ENCODE data around the gene CBFA2T3. TPM values are rescaled to one million over a fixed set of nuclear protein-coding genes. Genes with fewer than 3 reads are reported as not detected.

CBFA2T3 gene
- total RNA-seq, 1 experiment from 2014 or later, result 2.9 TPM

DNA sequence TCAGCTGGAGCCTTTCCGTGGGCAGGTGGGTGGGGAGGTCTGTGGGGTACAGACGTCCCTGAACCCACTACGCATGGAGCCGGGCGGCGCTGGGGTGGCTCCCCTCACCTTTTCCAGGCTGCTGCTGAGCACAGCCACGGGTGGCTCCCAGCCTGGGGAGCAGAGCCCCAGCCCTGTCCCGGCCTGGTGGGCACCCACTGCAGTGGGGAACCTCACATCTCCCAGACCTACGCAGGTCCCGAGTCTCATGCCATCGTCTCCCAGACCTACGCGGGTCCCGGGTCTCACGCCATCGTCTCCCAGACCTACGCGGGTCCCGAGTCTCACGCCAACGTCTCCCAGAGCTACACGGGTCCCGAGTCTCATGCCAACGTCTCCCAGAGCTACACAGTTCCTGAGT is 148.3 kb downstream of the CBFA2T3 start:
- H3K4me1 ChIP-seq (ENCODE audit: insufficient read depth, low read length), result no peaks in the 10 kb centered on the region
- Mint-ChIP-seq H3K27me3 (ENCODE audit: low read depth) (no peaks in the 10 kb centered on the region), H3K9me3 (no peaks in the 10 kb centered on the region), H3K4me1 (no peaks in the 10 kb centered on the region), H3K4me3 (no peak overlapping the region), H3K36me3 (ENCODE audit: insufficient read depth in 1 of 3, low read depth in 3 of 3) (no peaks in the 10 kb centered on the region; a peak in 1 of 7 replicates), H3K27ac (no peak overlapping the region)
- no peak overlapping the region for H2AK5ac ChIP-seq (ENCODE audit: insufficient read length, low read length)
- no peaks in the 10 kb centered on the region for H3K27me3 ChIP-seq (ENCODE audit: insufficient read depth, low read length)
- H4K91ac ChIP-seq (ENCODE audit: insufficient read length, low read depth, low read length), result no peak overlapping the region
- no peak overlapping the region for H4K8ac ChIP-seq (replicated peaks; ENCODE audit: insufficient read length, low read depth, low read length)
- H3K23me2 ChIP-seq (ENCODE audit: insufficient read length, low read depth, low read length, poor library complexity, severe bottlenecking), result no peaks in the 10 kb centered on the region
- no peak overlapping the region for H3K18ac ChIP-seq (ENCODE audit: insufficient read length, low read depth, low read length)
- H2AFZ ChIP-seq (ENCODE audit: low read length), result no peak overlapping the region
- no peak overlapping the region for H2BK5ac ChIP-seq (ENCODE audit: insufficient read length, low read length)
- H3T11ph ChIP-seq (ENCODE audit: low read length), result no peak overlapping the region
- H3K79me1 ChIP-seq (ENCODE audit: insufficient read depth, low read depth, low read length, poor library complexity, severe bottlenecking), result no peaks in the 10 kb centered on the region
- no peak overlapping the region for H3K27ac ChIP-seq (ENCODE audit: insufficient read length, low read depth, low read length)
- H3K56ac ChIP-seq (ENCODE audit: insufficient read length, low read depth, low read length), result no peak overlapping the region
- no peak overlapping the region for H3K23ac ChIP-seq (ENCODE audit: insufficient read length, low read depth, low read length)
- TF ChIP-seq, protein P1, sequence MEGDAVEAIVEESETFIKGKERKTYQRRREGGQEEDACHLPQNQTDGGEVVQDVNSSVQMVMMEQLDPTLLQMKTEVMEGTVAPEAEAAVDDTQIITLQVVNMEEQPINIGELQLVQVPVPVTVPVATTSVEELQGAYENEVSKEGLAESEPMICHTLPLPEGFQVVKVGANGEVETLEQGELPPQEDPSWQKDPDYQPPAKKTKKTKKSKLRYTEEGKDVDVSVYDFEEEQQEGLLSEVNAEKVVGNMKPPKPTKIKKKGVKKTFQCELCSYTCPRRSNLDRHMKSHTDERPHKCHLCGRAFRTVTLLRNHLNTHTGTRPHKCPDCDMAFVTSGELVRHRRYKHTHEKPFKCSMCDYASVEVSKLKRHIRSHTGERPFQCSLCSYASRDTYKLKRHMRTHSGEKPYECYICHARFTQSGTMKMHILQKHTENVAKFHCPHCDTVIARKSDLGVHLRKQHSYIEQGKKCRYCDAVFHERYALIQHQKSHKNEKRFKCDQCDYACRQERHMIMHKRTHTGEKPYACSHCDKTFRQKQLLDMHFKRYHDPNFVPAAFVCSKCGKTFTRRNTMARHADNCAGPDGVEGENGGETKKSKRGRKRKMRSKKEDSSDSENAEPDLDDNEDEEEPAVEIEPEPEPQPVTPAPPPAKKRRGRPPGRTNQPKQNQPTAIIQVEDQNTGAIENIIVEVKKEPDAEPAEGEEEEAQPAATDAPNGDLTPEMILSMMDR (conservative IDR thresholded peaks at IDR 0.05), result no peak
- no peak overlapping the region for H4K5ac ChIP-seq (ENCODE audit: insufficient read length, low read depth, low read length)
- no peak for DNase-seq
- no peaks in the 10 kb centered on the region for H4K20me1 ChIP-seq (ENCODE audit: control insufficient read depth, insufficient read depth, insufficient read length)
- no peak overlapping the region for H2BK15ac ChIP-seq (ENCODE audit: low read depth, low read length)
- H2BK12ac ChIP-seq (ENCODE audit: insufficient read length, low read depth, low read length), result no peak overlapping the region
- H3K9ac ChIP-seq (ENCODE audit: extremely low read depth, insufficient read length, low read length), result no peak overlapping the region
- no peaks in the 10 kb centered on the region for H3K9me3 ChIP-seq (ENCODE audit: control insufficient read depth, low read depth, low read length)
- no CpG with 5 or more reads among the region's 24 CpGs for WGBS (ENCODE audit: extremely low coverage, insufficient read length, low lambda C conversion rate)
- no peak overlapping the region for H2BK20ac ChIP-seq (ENCODE audit: low read depth, low read length, poor library complexity, severe bottlenecking)
- H3K79me2 ChIP-seq (ENCODE audit: insufficient read depth, low read length), result no peaks in the 10 kb centered on the region
- no peak overlapping the region; the same call in 1 of the 2 replicates for H3K14ac ChIP-seq (ENCODE audit: insufficient read depth, low read length)
- H2BK120ac ChIP-seq (ENCODE audit: low read depth, low read length, poor library complexity, severe bottlenecking), result no peak overlapping the region
- H3K4me2 ChIP-seq (ENCODE audit: insufficient read depth, insufficient read length, low read length), result no peak overlapping the region
- no peak overlapping the region for H3K4ac ChIP-seq (ENCODE audit: low read depth, low read length)

All from H9 (cell line).